Astrocyte of the spinal cord (primary cell): ENCODE results near the gene FBXL2.
"Not testable (repeated sequence)": the region's sequence is repeated elsewhere in the genome, so short reads cannot be mapped to it uniquely, and the experiment has no call there.

Source experiments
- DNase-seq: peaks from one replicate; pipeline ENCODE4 v3.0.0; 2011; ENCODE audit warnings: low read depth, low spot score
- H3K4me3 ChIP-seq: 2 replicates; pipeline ENCODE4 v1.5.1; 2011; ENCODE audit warnings: low read depth, mild to moderate bottlenecking, low read length, moderate library complexity
- CTCF ChIP-seq: IDR thresholded peaks from 2 replicates; pipeline ENCODE4 v1.5.1; 2012; ENCODE audit warnings: low read depth, mild to moderate bottlenecking, low read length, inconsistent platforms
- in situ Hi-C: cut with HindIII; loops from 2 replicates; pipeline ENCODE4 v1.10.0; 2017; ENCODE audit warnings: low sequenced_read_pairs

The FBXL2 gene

GRCh38 chr3:33322412-33322811 is 45.2 kb downstream of the FBXL2 start:
- in situ Hi-C loops = no loop called here
- DNase-seq = no peak
- no peak for TF ChIP-seq CTCF

GRCh38 chr3:33331414-33331813 is 54.2 kb downstream of the FBXL2 start:
- no peak overlapping the region for H3K4me3 ChIP-seq
- in situ Hi-C loops = no loop called here
- TF ChIP-seq CTCF = no peak
- peak; percentile 14 for DNase-seq

More at GRCh38 chr3:33322412-33322811, 45.2 kb downstream of the FBXL2 start:
- no peak overlapping the region for H3K4me3 ChIP-seq

DNA sequence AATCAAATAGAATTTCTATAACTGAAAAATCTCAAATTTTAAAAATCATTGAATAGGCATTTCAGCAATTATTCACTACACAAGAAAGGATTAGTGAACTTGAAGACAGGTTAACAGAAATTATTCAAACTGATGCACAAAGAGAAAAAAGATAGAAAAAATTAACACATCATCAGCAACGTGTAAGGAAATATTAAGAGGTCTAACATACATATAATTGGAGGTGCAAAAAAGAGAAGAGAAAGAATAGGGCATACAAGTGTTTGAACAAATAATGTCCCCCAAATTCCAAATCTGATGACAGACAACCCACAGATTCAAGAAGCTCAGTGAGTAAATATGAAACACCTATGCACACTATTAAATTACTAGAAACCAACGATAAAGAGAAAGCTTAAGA is 57.1 kb downstream of the FBXL2 start:
- in situ Hi-C loops = no loop called here
- DNase-seq = no peak
- no peak overlapping the region for H3K4me3 ChIP-seq
- no peak for TF ChIP-seq CTCF

DNA sequence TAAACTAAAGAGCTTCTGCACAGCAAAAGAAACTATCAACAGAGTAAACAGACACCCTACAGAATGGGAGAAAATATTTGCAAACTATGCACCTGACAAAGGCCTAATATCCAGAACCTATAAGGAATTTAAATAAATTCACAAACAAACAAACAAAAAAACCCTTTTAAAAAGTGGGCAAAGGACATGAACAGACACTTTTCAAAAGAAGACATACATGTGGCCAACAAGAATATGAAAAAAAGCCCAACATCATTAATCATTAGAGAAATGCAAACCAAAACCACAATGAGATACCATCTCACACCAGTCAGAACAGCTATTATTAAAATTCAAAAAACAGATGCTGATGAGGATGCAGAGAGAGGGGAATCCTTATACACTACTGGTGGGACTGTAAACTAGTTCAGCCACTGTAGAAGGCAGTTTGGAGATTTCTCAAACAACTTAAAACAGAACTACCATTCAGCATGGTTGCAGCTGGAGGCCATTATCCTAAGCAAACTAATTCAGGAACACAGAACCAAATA is 61.8 kb downstream of the FBXL2 start:
- DNase-seq, H3K4me3 ChIP-seq, in situ Hi-C loops: not testable (repeated sequence)

GRCh38 chr3:33339758-33340157 is 62.5 kb downstream of the FBXL2 start:
- H3K4me3 ChIP-seq = no peak overlapping the region
- no peak for DNase-seq
- in situ Hi-C loops = no loop called here
- no peak for TF ChIP-seq CTCF

DNA sequence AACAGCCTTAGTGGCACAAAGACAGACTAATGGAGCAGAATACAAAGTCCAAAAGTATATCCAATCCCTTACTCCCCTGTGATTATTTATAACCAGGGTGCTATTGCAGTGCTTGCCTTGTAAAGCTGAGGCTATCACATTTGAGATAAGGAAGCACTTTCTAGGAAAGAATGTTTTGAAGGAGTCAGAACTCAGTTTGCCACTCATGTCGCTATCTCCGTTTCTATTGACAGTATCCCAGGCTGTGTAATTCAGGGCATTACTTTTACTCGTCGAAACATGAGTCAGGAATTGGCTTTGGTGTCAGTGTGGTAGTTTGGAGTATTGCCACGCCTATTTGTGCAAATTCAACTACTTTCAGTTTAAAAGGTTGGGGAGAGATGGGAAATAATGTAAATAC is 78.4 kb downstream of the FBXL2 start:
- TF ChIP-seq CTCF = no peak
- in situ Hi-C loops = no loop called here
- peak; percentile 73 for DNase-seq

DNA sequence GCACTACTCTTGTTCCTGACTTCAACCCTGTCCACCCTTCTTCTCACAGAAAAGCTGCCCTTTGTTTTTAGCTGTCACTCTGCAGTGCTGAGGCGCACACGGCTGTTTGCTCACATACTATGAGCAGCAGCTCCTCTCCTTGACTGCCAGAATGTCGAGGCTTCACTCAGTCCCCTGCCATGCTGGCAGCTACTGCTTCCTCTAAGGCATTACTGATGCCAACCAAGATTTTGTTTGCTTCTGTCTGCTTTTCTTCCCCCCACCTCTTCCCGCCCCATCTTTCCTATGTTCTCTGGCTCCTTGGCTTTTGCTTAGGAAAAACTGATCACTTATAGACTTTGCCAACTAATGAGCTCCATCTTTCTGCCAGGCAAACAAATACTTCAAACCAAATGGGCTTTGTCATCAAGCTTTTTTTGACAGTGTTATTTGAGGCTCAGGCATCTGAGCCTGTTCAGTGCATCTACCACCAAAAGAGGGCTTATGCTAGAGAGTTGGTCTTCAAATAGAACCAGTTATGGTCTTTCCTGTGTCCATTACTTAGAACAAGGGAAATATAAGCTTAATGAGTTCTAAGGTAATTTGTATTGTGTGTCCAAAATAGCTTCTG is 81.0 kb downstream of the FBXL2 start:
- no peak overlapping the region for H3K4me3 ChIP-seq
- TF ChIP-seq CTCF = no peak
- DNase-seq = no peak
- in situ Hi-C loops = no loop called here

More for the DNA sequence above, 78.4 kb downstream of the FBXL2 start:
- H3K4me3 ChIP-seq = no peak overlapping the region
